ENCODE results near the gene TMEM9B. TPM values are rescaled to one million over a fixed set of nuclear protein-coding genes. Genes with fewer than 3 reads are reported as not detected.
"Not testable (repeated sequence)": the region's sequence is repeated elsewhere in the genome, so short reads cannot be mapped to it uniquely, and the experiment has no call there.

Gene TMEM9B
- total and polyA plus RNA-seq, 11 donors: 38.8 to 79.5 (median 46.5) TPM

- H3K27me3 ChIP-seq: no peaks in the 10 kb centered on the region
- no peak overlapping the region for H3K4me3 ChIP-seq
- no peak for DNase-seq
- H3K9me3 ChIP-seq: no peaks in the 10 kb centered on the region
- H3K36me3 ChIP-seq: no peaks in the 10 kb centered on the region
- intact Hi-C loops (cut with DNase I): no loop called here
- WGBS, 4 donors: 80 to 95% (median 91%) methylated on average over 1 of the region's 1 CpG
- peaks cover 0 to 10% (median 0%) of the 10 kb centered on the region in 12 donors for H3K4me1 ChIP-seq
- H3K27ac ChIP-seq: no peak overlapping the region
- TF ChIP-seq POLR2A (IDR thresholded peaks at IDR 0.05): no peak
- TF ChIP-seq, protein P1, sequence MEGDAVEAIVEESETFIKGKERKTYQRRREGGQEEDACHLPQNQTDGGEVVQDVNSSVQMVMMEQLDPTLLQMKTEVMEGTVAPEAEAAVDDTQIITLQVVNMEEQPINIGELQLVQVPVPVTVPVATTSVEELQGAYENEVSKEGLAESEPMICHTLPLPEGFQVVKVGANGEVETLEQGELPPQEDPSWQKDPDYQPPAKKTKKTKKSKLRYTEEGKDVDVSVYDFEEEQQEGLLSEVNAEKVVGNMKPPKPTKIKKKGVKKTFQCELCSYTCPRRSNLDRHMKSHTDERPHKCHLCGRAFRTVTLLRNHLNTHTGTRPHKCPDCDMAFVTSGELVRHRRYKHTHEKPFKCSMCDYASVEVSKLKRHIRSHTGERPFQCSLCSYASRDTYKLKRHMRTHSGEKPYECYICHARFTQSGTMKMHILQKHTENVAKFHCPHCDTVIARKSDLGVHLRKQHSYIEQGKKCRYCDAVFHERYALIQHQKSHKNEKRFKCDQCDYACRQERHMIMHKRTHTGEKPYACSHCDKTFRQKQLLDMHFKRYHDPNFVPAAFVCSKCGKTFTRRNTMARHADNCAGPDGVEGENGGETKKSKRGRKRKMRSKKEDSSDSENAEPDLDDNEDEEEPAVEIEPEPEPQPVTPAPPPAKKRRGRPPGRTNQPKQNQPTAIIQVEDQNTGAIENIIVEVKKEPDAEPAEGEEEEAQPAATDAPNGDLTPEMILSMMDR (IDR thresholded peaks at IDR 0.05): no peak
- no peak for ATAC-seq
These were observed 25.2 kb upstream of the TMEM9B start for GRCh38 chr11:8989453-8989852.

GRCh38 chr11:8988329-8989234 lies 24.3 kb upstream of the TMEM9B start:
- TF ChIP-seq POLR2A (IDR thresholded peaks at IDR 0.05): no peak
- TF ChIP-seq, protein P1 (IDR thresholded peaks at IDR 0.05): no peak
- intact Hi-C loops (cut with DNase I): no loop called here
- WGBS, 4 donors: 61 to 82% (median 70%) methylated on average over 3 of the region's 3 CpGs
- Histone ChIP-seq H3K36me3 (no peaks in the 10 kb centered on the region), H3K27me3 (no peaks in the 10 kb centered on the region), H3K27ac (no peak overlapping the region), H3K9me3 (no peaks in the 10 kb centered on the region), H3K4me3 (no peak overlapping the region), H3K4me1 (peaks cover 0 to 10% (median 0%) of the 10 kb centered on the region in 12 donors)
- DNase-seq: no peak
- no peak for ATAC-seq

DNA sequence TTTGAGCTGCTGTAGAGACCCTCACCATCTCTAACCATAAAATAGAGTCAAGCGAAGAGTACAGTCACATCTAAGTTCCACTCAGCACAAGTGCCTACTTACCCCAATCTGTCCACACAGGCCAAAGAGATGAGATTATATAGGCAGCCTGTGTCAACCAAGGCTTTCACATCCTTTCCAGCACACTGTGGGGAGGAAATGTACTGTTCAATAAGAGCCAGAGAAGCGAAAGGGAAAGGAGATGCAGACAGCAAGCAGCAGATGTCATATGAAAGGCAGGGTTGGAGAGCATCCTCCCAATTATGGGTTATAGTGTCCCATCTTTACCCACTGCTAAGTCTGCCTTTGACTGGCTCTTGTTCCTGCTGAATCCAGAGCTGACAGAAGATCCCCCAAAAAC lies 23.2 kb upstream of the TMEM9B start:
- WGBS, 4 donors: 84 to 88% (median 85%) methylated on average over 2 of the region's 2 CpGs
- H3K27me3 ChIP-seq: no peaks in the 10 kb centered on the region
- TF ChIP-seq, protein P1 (IDR thresholded peaks at IDR 0.05): no peak
- no peak for TF ChIP-seq POLR2A (IDR thresholded peaks at IDR 0.05)
- H3K9me3 ChIP-seq: no peaks in the 10 kb centered on the region
- intact Hi-C loops (cut with DNase I): no loop called here
- H3K36me3 ChIP-seq: no peaks in the 10 kb centered on the region
- H3K27ac ChIP-seq: no peak overlapping the region
- H3K4me1 ChIP-seq: peaks cover 0 to 10% (median 0%) of the 10 kb centered on the region in 12 donors
- no peak for ATAC-seq
- no peak overlapping the region for H3K4me3 ChIP-seq
- no peak for DNase-seq

DNA sequence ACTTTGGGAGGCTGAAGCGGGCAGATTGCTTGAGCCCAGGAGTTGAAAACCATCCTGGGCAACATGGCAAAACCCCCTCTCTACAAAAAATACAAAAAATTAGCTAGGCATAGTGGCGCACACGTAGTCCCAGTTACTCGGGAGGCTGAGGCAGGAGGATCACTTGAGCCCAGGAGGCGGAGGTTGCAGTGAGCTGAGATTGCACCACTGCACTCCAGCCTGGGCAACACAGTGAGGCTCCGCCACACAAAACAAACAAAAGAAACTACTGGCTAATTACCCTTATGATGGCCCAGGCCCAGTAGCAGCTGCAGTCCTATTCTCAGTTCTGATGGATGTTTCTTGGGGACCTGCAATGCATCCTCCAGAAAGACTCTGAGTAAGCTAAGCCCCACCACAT lies 22.5 kb upstream of the TMEM9B start:
- H3K36me3 ChIP-seq; H3K9me3 ChIP-seq; DNase-seq; H3K4me1 ChIP-seq; intact Hi-C loops (cut with DNase I); H3K27me3 ChIP-seq; H3K4me3 ChIP-seq; H3K27ac ChIP-seq; ATAC-seq: not testable (repeated sequence)
- 96 to 98% (median 97%) methylated on average over 6 of the region's 6 CpGs for WGBS, 4 donors
